Parathyroid adenoma (tissue), 2 donors: ENCODE data around the gene RAB3IL1.

ENCODE experiments used
- H2AFZ ChIP-seq: fragments of 300-600 bp; sonication (generic); one replicate; pipeline ENCODE4 v1.7.0; 2017; ENCODE audit warnings: antibody characterized with exemption, mild to moderate bottlenecking
- H3K27ac ChIP-seq: fragments of 300-600 bp; sonication (generic); one replicate; pipeline ENCODE4 v1.7.0; 2017
- H3K27me3 ChIP-seq: fragments of 300-600 bp; sonication (generic); one replicate; pipeline ENCODE4 v1.7.0; 2017; ENCODE audit warnings: low read length; ENCODE audit not compliant: control insufficient read depth, insufficient read depth
- H3K36me3 ChIP-seq: fragments of 300-600 bp; sonication (generic); one replicate; pipeline ENCODE4 v1.7.0; 2017; ENCODE audit warnings: low read length; ENCODE audit not compliant: control insufficient read depth, insufficient read depth
- H3K4me1 ChIP-seq: fragments of 300-600 bp; sonication (generic); one replicate; pipeline ENCODE4 v1.7.0; 2017; ENCODE audit warnings: control low read depth
- H3K4me2 ChIP-seq: fragments of 300-600 bp; sonication (generic); one replicate; pipeline ENCODE4 v1.7.0; 2017; ENCODE audit warnings: low read length
- H3K4me3 ChIP-seq: fragments of 300-600 bp; sonication (generic); one replicate; pipeline ENCODE4 v1.7.0; 2017; ENCODE audit warnings: low read depth, low read length
- H3K79me2 ChIP-seq: fragments of 300-600 bp; sonication (generic); one replicate; pipeline ENCODE4 v1.7.0; 2017; ENCODE audit warnings: control low read depth
- H3K9ac ChIP-seq: fragments of 300-600 bp; sonication (generic); one replicate; pipeline ENCODE4 v1.7.0; 2017; ENCODE audit warnings: mild to moderate bottlenecking
- H3K9me3 ChIP-seq: fragments of 300-600 bp; sonication (generic); one replicate; pipeline ENCODE4 v1.7.0; 2017; ENCODE audit warnings: low read length; ENCODE audit not compliant: control insufficient read depth
- CTCF ChIP-seq: fragments of 300-600 bp; sonication (generic); IDR thresholded peaks from one replicate; pipeline ENCODE4 v1.7.0; 2017; ENCODE audit warnings: antibody characterized with exemption, mild to moderate bottlenecking
- donor health status: primary hyperparathyroidism.

Gene RAB3IL1

GRCh38 chr11:61862714-61863547 is 54.4 kb downstream of the RAB3IL1 start:
- no peaks in the 10 kb centered on the region for H3K27me3 ChIP-seq
- no peak overlapping the region for H3K4me3 ChIP-seq
- no peaks in the 10 kb centered on the region for H3K36me3 ChIP-seq
- no peaks in the 10 kb centered on the region for H3K4me1 ChIP-seq
- H3K9ac ChIP-seq = no peak overlapping the region
- no peak overlapping the region for H3K4me2 ChIP-seq
- H3K27ac ChIP-seq = no peak overlapping the region
- H3K79me2 ChIP-seq = no peaks in the 10 kb centered on the region
- no peak overlapping the region for H2AFZ ChIP-seq
- TF ChIP-seq CTCF = no peak
- no peaks in the 10 kb centered on the region for H3K9me3 ChIP-seq

- no peak for TF ChIP-seq CTCF
- no peak overlapping the region for H3K27ac ChIP-seq
Observed at GRCh38 chr11:61861634-61862033, 55.7 kb downstream of the RAB3IL1 start.

GRCh38 chr11:61860054-61860903 is 57.1 kb downstream of the RAB3IL1 start:
- Histone ChIP-seq H3K9ac (no peak overlapping the region), H2AFZ (no peak overlapping the region), H3K27ac (no peak overlapping the region), H3K36me3 (no peaks in the 10 kb centered on the region), H3K9me3 (no peaks in the 10 kb centered on the region), H3K4me1 (no peaks in the 10 kb centered on the region), H3K4me2 (no peak overlapping the region), H3K79me2 (no peaks in the 10 kb centered on the region), H3K27me3 (no peaks in the 10 kb centered on the region), H3K4me3 (no peak overlapping the region)
- TF ChIP-seq CTCF = no peak

More at GRCh38 chr11:61861634-61862033, 55.7 kb downstream of the RAB3IL1 start:
- no peak overlapping the region for H3K9ac ChIP-seq
- no peak overlapping the region for H3K4me2 ChIP-seq
- H3K4me1 ChIP-seq = no peaks in the 10 kb centered on the region
- H3K4me3 ChIP-seq = no peak overlapping the region
- no peaks in the 10 kb centered on the region for H3K36me3 ChIP-seq
- H3K27me3 ChIP-seq = no peaks in the 10 kb centered on the region
- no peaks in the 10 kb centered on the region for H3K9me3 ChIP-seq
- H3K79me2 ChIP-seq = no peaks in the 10 kb centered on the region
- H2AFZ ChIP-seq = no peak overlapping the region

GRCh38 chr11:61855939-61856680 is 61.3 kb downstream of the RAB3IL1 start:
- Histone ChIP-seq H3K4me3 (no peak overlapping the region), H3K36me3 (no peaks in the 10 kb centered on the region), H3K4me1 (no peaks in the 10 kb centered on the region), H3K79me2 (no peaks in the 10 kb centered on the region), H3K4me2 (no peak overlapping the region), H2AFZ (no peak overlapping the region), H3K9me3 (no peaks in the 10 kb centered on the region), H3K27me3 (no peaks in the 10 kb centered on the region), H3K27ac (no peak overlapping the region), H3K9ac (no peak overlapping the region)
- TF ChIP-seq CTCF = no peak
